ENCODE results near the gene TCF19. TPM values are rescaled to one million over a fixed set of nuclear protein-coding genes. Genes with fewer than 3 reads are reported as not detected.
A peak's percentile ranks its signal among the peaks of the same experiment; 100 is the strongest.

TCF19 gene
- total and polyA plus RNA-seq, 2 donors (not counting 3 experiments of a cell fraction or from before 2014, with no cell fraction given): 13.9 to 31.7 TPM

DNA sequence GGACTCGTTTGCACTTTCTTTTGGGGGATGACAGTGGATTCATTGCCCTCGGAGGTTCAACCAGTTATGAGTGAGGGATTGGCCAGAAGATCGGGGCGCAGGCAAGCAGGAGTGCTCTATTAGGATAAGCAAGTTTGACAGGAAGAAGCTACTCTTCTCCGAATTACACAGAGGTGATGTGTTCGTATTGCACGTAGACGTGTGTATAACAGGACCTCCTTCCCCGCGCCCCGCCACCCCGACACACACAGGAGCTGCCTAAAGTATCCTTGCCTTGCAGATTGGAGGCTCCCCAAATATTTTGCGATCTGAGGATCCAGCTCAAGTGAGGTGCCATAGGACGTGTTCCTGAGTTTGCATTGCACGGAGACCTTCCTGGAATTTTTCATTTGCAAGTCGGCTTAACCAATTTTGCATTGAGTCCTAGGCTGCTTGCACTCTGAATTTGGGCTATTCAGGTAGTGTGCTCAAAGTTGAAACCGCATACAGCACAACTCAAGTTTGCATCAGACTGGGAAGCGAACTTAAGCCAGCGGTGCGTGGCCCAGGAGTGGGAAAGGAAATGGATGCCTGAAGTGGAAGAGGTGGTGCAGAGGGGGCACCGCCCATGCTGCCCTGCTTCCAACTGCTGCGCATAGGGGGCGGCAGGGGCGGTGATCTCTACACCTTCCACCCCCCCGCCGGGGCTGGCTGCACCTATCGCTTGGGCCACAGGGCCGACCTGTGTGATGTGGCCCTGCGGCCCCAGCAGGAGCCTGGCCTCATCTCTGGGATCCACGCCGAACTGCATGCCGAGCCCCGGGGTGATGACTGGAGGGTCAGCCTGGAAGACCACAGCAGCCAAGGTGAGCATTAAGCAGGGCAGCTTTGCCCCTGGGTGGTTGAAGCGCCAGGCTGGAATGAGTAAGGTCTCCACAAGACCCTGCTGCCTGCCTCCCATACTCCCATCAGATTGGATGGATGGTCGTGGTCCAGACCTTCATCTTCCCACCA, 770 bp downstream of the TCF19 start:
- peaks cover 15% of the 10 kb centered on the region for H3K79me2 ChIP-seq (ENCODE audit: control insufficient read depth, insufficient read depth, low read length)
- H3K27me3 ChIP-seq (ENCODE audit: control insufficient read depth in 2 of 2, insufficient read depth in 2 of 2, low read length in 2 of 2): no peaks in the 10 kb centered on the region
- TSS peak; percentile 47 for BruUV-seq (replicated peaks)
- intact Hi-C loops (cut with micrococcal nuclease) (loop anchor here (1.0 kb wide), 3 partner anchors 21 to 37 kb away; no protein-coding TSS in a partner anchor), dilution Hi-C loops (cut with MboI; ENCODE audit: extremely low pct_ligation_motif_present, low sequenced_read_pairs) (no loop called here)
- ChIA-PET CTCF (interaction anchor here (0.7 to 3.7 kb wide), 13 partner anchors 10 to 331 kb away, joined by 3 to 16 read pairs (median 3); partner anchors contain the start of gene PSORS1C2), POLR2A (interaction anchor here (1.3 kb wide), 1 partner anchor 11 kb away, joined by 3 read pairs; no protein-coding TSS in a partner anchor)
- peak overlapping the region; percentile 68 for H3K9ac ChIP-seq (replicated peaks; ENCODE audit: extremely low read depth, insufficient read depth, low read length)
- H3K27ac ChIP-seq (ENCODE audit: insufficient read depth, low read depth, low read length): peak overlapping the region; percentile 23
- H3K9me3 ChIP-seq (replicated peaks; ENCODE audit: control insufficient read depth, insufficient read depth, low read length): no peaks in the 10 kb centered on the region
- H2AFZ ChIP-seq (ENCODE audit: low read depth, low read length): peak overlapping the region; percentile 86
- no peaks in the 10 kb centered on the region for H3K9me1 ChIP-seq (replicated peaks; ENCODE audit: control insufficient read depth, extremely low read depth, insufficient read depth, low read length)
- no peaks in the 10 kb centered on the region for H3K36me3 ChIP-seq (ENCODE audit: control insufficient read depth in 2 of 2, extremely low read depth in 1 of 2, insufficient read depth in 2 of 2, low read length in 2 of 2)
- H3K4me1 ChIP-seq (ENCODE audit: control insufficient read depth, extremely low read depth, insufficient read depth, low read length): peaks cover 12% of the 10 kb centered on the region
- H3K4me3 ChIP-seq (replicated peaks in 1 of 3; ENCODE audit: insufficient read depth in 1 of 3, low read depth in 1 of 3, low read length in 3 of 3): peak overlapping the region; percentile 62 to 90 (median 90)
- H3K4me2 ChIP-seq (ENCODE audit: insufficient read depth, low read length): peak overlapping the region; percentile 97
- TF ChIP-seq POLR2AphosphoS5 (IDR thresholded peaks at IDR 0.05; ENCODE audit: insufficient read depth, low read depth, low read length): no peak
- TF ChIP-seq, protein P1, sequence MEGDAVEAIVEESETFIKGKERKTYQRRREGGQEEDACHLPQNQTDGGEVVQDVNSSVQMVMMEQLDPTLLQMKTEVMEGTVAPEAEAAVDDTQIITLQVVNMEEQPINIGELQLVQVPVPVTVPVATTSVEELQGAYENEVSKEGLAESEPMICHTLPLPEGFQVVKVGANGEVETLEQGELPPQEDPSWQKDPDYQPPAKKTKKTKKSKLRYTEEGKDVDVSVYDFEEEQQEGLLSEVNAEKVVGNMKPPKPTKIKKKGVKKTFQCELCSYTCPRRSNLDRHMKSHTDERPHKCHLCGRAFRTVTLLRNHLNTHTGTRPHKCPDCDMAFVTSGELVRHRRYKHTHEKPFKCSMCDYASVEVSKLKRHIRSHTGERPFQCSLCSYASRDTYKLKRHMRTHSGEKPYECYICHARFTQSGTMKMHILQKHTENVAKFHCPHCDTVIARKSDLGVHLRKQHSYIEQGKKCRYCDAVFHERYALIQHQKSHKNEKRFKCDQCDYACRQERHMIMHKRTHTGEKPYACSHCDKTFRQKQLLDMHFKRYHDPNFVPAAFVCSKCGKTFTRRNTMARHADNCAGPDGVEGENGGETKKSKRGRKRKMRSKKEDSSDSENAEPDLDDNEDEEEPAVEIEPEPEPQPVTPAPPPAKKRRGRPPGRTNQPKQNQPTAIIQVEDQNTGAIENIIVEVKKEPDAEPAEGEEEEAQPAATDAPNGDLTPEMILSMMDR (IDR thresholded peaks at IDR 0.05; ENCODE audit: extremely low read depth in 1 of 2, insufficient read depth in 1 of 2, low read depth in 1 of 2, low read length in 2 of 2): peak in 1 of 2 donors; percentile 10
- DNase-seq (ENCODE audit: low read depth, low spot score) (no peak), FAIRE-seq (peak; percentile 49)
- no peaks in the 10 kb centered on the region for H4K20me1 ChIP-seq (replicated peaks; ENCODE audit: control insufficient read depth, extremely low read depth, insufficient read depth, low read length)

Data from endothelial cell of umbilical vein (primary cell).